GM21381 (cell line): ENCODE data around the gene PPFIA1.

Experiments used
- ATAC-seq: cut with Tn5 transposase; IDR thresholded peaks from one replicate; pipeline ENCODE4 v1.9.1; 2021; ENCODE audit warnings: mild to moderate bottlenecking, moderate library complexity; ENCODE audit not compliant: unreplicated experiment

The PPFIA1 gene

DNA sequence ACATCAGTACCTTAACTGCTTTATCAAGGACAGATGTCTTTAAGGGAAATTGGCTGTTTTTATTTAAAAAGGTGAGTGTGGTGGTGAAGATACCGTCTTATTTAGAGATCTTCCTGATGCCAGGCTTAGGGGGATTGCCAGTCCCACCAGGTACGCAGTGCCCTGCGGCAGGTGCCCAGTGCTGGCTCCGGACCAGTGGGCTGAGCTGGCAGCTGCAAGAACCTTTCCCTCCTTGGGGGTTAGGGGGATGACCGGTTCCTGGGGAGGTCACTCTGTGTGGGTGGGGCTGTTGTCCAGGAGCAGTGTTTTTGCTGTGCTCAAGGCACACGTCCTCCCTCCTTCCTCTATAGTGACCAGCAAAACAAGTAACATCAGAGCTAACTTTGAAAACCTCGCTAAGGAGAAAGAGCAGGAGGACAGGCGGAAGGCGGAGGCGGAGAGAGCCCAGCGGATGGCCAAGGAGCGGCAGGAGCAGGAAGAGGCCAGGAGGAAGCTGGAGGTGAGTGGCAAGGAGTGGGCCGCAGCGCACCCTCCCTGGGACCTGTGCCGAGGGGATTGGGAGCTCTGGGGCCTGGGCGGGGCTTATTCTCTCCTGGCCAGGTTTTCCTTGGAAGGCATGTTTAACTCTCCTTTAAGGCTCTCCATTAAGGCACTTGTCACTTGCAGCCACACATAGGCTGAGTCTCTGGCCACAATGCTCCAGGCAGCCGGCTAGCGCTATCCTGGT, 158.4 kb downstream of the PPFIA1 start:
- ATAC-seq, result no peak

GRCh38 chr11:70429428-70429705, 158.9 kb downstream of the PPFIA1 start:
- no peak for ATAC-seq

DNA sequence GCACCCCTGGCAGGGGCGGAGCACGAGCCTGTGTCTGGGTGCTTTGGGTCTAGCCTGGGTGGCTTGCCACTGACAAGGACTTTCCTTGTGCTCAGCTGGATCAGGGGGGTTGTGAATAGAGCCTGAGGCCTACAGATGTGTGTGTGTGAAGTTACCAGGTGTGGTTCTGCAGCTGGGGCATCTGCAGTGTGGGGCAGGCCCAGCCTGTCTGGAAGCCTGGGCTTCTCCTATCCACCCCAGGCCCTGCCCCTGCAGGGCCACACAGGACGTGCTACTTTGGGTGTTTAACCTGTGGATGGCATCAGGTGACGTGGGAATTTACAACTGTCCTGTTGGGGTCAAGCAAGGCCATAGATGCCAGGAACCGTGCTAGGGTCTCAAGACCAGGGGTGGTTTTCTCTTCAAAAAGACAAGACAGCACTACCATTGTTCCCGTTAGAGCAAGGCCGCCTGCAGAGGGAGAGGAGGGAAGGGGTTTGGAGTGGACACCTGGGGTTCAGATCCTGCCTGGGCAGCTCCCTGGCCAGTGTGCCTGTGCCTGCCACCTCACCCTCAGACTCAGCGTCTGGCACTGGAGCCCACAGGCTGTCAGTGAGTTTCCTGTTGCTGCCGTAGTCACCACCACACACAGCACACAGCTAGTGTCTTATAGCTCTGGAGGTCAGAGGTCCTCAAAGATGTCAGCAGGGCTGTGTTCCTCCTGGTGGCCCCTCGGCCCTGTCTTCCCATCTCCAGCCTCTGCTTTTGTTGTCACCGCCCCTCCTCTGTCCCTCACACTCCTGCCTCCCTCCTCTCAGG, 159.4 kb downstream of the PPFIA1 start:
- no peak for ATAC-seq

DNA sequence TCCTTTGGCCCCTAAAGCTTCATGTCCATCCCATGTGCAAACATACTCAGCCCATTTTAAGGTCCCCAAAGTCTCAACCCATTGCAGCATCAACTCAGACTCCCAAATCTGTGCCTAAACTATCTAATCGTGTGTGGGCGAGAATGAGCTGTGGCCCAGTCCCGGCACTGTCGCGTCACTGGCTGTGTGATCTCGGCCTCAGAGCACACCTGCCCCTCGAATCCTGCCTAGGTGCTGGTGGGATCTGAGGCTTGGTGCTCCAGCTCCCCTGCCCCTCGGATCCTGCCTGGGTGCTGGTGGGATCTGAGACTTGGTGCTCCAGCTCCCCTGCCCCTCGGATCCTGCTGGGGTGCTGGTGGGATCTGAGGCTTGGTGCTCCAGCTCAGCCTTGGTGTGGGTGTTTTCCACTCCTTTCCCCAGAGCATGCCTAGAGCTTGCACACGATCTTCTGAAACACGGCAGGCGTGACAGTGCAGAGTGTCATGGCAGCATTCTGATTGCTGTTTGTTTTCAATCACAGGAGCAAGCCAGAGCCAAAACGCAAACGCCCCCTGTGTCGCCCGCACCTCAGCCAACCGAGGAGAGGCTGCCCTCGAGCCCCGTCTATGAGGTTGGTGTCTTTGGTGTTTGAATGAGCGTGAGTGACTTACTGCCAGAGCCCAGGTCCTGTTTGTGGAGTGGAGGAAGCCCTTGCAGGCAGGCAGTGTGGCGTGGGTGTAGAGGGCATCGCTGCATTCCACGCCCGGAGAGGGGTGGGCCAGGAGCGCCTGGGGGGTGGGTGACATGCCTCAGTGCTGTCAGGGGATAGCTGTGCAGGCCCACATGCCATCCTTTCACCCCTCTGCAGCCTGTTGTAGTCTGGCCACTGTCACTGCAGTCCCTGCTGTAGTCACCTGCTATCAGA, 160.4 kb downstream of the PPFIA1 start:
- ATAC-seq, result no peak

GRCh38 chr11:70431611-70432010, 161.1 kb downstream of the PPFIA1 start:
- ATAC-seq, result no peak

GRCh38 chr11:70432065-70432464, 161.6 kb downstream of the PPFIA1 start:
- no peak for ATAC-seq

- ATAC-seq, result no peak
These were observed 162.1 kb downstream of the PPFIA1 start for GRCh38 chr11:70432580-70432979.

DNA sequence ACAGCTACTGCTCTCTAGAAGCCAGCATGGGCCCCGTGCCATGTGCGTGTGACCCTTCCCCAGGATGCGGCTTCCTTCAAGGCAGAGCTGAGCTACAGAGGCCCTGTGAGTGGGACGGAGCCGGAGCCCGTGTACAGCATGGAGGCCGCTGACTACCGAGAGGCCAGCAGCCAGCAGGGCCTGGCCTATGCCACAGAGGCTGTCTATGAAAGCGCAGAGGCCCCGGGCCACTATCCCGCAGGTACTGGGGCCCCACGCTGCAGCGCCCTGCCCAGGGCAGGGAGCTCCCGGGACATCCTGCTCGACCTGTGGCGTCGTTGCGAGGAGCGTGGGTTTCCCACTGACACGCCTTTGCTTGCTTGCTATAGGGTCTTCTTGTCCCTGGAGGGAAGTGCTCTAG, 162.5 kb downstream of the PPFIA1 start:
- ATAC-seq, result no peak

DNA sequence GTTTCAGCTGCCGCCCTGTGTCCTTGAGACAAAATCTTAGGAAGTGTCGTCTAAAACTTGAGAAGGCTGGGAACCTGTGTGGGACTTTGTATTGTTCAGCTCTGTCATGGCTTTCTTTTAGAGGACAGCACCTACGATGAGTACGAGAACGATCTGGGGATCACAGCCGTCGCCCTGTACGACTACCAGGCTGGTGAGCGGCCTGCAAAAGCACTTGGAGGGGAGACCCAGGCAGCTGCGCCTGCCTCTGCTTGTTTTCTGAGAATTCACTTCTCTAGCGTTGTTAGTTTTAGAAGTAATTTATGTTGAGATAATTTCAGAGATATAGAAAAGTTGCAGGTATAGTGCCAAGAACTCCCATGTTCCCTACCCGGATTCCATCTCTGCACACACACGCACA, 163.0 kb downstream of the PPFIA1 start:
- no peak for ATAC-seq
